A172 (cell line): ENCODE results near the gene SLC41A2. TPM values are rescaled to one million over a fixed set of nuclear protein-coding genes. Genes with fewer than 3 reads are reported as not detected.
"Not testable (repeated sequence)": the region's sequence is repeated elsewhere in the genome, so short reads cannot be mapped to it uniquely, and the experiment has no call there.

ENCODE experiments used
- DNase-seq: peaks from one replicate; pipeline ENCODE4 v3.0.0-alpha.2; 2015; ENCODE audit warnings: low spot score
- total RNA-seq: library from RNA; depleted of rRNA; stranded (reverse); fragments of >200 nt; shearing (Covaris generic); gene quantifications from 2 replicates; pipeline ENCODE4 v1.2.3, GENCODE V29; 2014

The SLC41A2 gene
- total RNA-seq, 1 experiment from 2014 or later, result 34.7 TPM

DNA sequence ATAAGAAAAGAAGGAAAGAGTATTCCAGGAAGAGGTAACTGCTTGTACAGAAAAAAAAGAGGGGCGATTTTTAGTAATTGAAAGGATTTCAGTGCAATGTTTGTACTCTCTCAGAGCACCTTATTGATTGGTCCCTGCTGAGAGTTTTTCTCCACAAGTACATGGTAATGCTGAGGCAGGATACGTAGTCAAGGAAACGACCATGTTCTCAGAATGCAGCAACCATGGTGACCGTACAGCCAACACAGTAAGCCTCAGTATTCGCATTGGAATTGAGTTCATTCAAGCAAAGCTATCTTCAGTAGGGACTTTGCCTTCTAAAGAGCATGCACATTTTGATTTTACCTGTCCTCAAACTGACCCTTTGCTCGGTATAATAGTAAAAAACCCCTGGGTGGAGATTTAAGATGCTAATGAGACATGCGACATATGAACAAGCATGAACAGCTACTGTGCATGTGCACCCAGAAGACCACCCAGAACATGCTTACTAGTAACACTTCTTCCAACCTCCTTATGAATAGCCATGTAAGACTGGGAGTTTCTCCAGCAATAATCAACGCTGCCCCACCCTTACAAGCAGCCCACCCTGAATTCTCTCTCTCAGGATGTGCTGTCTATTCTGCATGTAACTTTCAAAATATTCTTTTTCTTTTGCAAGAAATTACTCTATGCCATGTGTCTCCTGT is 6.2 kb upstream of the SLC41A2 start:
- DNase-seq, result no peak

DNA sequence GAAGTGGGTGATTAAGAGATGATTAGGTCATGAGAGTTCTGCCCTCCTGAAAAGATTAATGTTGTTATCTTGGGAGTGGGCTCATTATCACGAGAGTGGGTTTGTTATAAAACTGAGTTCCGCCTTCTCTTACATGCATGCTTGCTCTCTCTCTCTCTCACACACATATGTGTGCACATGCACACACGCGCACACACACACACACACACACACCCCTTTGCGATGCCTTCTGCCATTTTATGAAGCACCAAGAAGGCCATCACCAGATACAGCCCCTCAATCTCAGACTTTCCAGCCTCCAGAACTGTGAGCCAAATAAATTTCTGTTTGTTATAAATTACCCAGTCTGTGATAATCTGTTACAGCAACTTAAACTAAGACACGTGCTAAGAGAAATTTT is 5.7 kb upstream of the SLC41A2 start:
- DNase-seq, result no peak

DNA sequence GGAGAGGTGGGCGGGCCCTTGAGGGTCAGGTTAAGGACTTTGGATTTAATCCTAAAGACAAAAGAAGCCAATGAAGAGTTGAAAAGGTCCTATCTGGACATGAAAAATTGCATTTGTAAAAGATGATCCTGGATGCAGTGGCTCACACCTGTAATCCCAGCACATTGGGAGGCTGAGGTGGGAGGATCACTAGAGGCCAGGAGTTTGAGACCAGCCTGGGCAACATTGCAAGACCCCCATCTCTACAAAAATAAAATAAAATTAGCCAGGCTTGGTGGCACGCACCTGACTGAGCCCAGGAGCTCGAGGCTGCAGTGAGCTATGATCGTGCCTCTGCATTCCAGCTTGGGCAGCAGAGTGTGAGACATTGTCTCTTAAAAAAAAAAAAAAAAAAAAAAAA is 2.4 kb upstream of the SLC41A2 start:
- DNase-seq, result no peak

DNA sequence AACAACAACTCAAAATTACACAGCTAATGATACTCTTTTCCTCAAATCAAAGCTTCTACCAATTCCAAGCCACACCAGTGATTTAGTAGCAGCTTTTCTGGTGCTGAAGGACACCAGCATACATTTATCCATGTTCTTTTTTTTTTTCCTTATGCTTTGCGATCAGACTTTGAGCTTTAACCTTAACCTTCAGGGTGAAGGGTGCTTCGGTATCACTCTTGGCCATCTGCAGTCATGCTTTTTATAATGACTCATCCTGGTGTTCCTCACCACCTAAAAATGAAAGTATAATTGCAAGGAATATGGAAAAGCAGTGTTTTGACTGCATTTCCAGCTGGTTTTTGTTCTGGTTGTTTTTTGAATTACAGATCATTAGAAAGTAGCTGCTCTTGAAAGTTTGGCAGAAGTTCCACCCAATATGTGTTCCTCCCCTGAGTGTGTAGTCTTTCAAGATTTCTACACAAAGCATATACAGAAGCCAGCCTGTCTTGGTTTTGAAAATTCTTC is 1.3 kb upstream of the SLC41A2 start:
- DNase-seq, result peak; percentile 22

DNA sequence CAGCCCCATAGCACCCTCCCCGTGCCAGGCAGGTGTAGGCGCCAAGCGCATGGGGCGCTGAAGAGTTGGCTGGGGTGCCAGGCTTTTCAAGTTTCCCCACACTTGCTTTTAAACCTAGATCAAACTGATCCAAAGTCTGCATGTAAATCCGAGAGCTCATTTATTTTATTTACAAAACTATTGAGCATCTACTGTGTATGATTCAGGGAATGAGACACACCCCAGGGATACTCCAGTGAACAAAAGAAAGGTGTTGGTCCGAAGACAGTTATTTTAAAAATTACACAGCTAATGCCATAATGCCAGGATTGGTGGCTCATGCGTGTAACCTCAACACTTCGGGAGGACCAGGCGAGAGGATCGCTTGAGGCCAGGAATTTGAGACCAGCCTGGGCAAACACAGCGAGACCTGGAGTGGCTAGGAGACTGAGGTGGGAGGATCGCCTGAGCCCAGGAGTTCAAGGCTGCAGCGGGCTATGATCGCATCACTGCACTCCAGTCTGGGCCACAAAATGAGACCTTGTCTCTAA is 780 bp upstream of the SLC41A2 start:
- DNase-seq, result peak; percentile 3

DNA sequence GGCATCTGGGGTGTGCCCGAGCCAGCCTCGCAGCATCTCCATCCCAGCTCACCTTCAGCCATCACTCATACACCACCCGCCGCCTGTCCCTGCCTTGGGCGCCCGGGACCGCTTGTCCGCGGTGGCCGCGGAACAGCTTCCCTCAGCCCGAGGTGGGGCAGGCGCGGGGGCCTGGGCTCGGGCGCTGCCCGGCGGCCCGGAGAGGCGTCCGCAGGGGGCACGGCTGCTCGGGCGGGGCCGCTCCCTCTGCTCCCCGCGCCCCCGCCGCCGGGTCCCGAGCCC is 430 bp downstream of the SLC41A2 start:
- DNase-seq, result no peak

DNA sequence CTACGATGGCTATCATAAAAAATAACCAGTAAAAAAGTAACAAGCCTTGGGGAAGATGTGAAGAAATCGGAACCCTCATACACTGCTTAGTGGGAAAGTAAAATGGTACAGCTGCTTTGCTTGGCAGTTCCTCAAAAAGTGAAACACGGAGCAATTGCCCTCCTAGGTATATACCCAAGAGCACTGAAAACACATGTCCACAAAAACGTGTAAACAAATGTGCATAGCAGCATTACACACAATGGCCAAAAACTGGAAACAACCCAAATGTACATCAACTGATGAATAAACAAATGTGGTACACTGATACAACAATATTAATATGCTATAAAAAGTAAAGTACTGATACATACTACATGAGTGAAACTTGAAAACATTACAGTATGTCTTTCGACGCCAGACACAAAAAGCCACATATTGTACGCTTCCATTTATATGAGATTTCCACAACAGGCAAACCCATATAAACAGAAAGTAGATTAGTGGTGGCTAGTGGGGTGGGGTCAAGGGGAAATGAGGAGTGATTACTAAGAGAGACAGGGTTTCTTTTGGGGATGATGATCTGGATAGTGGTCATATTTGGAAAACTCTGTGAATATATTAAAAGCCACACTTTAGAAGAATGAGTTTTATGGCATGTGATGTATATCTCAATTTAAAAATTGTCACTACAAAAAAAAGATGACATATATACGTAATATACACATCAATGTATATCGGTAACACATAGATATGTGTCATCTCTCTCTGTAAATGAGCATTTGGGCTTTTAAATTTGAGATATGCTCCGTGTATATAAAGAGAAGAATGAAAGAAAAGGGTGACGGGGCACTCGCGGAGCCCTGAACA is 996 bp downstream of the SLC41A2 start:
- no peak for DNase-seq

DNA sequence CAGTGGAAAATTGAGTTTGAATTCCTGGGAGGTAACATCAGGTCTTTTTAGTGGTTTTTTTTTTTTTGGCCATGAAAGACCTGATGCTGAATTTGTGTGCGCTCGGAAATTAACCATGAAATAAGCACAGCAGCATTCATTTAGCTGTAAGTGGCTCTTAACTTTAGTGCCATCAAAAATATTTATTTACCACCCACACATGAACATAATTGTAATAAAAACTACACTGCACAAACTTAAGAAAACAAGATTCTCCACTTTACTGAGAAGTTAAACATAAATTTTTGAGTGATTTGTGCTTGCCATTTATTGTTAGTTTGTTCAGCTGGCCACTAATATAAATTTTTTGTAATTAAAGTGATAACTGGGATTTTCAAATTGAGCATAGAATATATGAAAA is 2.4 kb downstream of the SLC41A2 start:
- DNase-seq, result no peak

DNA sequence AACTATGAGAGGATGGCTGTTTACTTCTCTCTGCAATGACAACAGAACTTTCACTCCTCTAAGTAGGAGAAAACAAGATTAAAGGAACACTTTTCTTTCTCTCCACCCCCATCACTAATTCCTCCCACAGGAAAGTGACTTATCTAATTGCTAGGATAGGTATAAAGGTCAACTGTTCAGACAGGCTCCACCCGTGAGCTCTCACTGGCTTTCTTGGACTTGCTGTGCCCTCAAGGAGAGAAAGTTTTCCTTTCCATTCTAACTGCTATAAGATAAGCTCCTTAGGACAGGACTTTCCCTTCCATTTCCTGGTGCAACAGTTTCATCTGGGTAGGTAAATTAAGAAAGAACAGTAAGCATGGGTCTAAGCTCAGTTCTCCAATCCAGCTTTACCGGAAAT is 4.8 kb downstream of the SLC41A2 start:
- DNase-seq, result no peak

DNA sequence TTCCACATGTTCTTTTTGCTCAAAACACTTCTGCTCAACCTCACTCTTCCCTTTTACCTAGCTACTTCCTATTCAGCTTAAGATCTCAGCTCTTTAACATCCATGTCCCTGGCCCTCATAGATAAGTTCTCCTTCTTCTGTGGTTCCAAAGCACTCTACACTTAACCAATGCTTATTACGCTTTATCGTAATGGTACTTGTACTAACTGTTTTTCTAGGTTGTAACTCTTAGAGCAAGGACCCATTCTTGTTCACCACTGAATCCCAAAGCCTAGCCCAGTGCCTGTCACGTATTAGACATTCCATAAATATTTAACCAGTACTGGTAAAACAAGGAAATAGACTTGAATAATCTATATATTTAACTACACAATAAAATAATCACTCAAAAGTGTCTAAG is 5.3 kb downstream of the SLC41A2 start:
- no peak for DNase-seq

DNA sequence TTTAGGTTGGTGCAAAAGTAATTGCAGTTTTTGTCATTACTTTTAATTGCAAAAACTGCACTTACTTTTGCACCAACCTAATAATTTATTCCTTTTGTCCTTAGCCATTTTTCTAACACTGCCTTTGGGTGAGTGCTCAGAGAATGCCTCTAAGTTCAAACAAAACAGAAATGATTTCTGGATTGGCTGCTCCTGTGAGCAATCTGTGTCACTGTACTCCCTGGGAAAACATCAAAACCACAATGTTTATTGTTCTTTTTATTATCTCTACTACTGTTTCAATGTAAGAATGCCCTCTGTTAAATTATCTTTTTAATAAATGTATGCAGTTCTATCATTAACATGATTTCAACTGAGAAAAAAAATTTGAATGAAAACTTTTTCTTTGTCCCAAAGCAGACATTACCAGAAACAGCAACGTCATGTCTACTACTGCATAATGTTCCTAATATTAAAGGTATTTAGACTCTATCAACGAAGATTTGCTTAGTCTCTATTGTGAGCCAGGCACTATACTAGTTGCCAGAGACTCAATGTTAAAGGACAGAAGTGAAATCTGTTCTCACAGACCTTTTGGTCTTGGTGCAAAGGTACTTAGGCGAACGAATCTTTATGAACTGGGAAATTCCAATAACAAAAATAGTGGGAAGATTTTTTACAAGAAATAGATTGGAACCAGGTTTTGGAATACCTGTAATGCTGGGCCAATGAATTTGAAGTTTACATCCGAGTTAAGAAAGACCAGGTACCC is 6.2 kb downstream of the SLC41A2 start:
- no peak for DNase-seq

DNA sequence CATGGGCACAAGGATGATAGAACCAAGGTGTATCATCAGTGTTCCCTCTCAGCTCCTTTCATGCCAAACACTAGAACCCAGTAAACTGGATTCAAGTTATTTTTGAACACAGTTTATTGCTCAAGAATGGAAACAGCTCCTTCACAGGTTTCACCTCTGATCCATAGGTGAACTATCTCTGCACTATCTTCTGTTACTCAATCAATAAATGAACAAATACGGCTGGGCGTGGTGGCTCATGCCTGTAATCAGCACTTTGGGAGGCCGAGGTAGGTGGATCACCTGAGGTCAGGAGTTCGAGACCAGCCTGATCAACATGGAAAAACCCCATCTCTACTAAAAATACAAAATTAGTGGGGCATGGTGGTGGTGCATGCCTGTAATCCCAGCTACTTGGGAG is 9.4 kb downstream of the SLC41A2 start:
- DNase-seq, result not testable (repeated sequence)

DNA sequence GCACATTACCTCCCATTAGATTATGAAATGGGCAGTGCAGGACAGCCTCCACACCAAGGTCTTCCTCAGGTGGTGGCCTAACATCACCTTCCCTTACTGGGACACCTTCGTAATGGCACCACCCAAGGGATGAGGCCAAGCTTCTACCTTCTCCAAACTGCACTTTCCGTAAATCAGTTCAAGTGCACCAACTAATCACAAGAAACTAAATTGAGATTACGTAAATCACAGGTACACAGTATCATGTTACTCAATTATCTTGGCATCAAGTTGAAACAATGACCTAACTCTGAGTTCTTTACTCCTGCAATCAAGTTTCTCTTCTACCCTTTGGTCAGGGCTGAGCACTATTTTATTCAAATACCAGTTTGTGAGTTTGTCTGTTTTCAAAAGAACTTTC is 13.8 kb downstream of the SLC41A2 start:
- DNase-seq, result no peak

DNA sequence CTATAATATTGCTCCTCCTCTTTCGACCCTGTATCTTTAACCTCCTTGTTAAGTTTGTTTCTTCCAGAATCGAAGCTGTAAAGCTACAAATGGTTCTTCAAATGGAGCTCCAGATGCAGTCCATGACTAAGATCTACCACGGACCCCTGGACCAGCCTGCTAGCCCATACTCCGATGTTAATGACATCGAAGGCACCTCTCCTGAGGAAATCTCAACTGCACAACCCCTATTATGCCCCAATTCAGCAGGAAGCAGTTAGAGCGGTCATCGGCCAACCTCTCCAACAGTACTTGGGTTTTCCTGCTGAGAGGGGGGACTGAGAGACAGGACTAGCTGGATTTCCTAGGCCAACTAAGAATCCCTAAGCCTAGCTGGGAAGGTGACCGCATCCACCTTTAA is 14.7 kb downstream of the SLC41A2 start:
- not testable (repeated sequence) for DNase-seq

DNA sequence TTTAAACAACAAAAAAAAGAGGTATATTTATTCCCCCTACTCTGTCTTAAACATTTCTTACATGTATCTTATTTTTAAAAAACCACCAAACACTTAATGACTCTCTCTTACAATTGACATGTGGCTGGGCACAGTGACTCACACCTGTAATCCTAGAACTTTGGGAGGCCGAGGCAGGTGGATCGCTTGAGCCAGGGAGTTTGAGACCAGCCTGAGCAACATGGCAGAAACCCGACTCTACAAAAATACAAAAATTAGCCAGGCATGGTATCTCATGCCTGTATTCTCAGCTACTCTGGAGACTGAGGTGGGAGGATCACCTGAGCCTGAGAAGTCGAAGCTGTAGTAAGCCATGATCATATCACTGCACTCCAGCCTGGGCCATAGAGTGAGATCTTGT is 16.0 kb downstream of the SLC41A2 start:
- DNase-seq, result no peak

DNA sequence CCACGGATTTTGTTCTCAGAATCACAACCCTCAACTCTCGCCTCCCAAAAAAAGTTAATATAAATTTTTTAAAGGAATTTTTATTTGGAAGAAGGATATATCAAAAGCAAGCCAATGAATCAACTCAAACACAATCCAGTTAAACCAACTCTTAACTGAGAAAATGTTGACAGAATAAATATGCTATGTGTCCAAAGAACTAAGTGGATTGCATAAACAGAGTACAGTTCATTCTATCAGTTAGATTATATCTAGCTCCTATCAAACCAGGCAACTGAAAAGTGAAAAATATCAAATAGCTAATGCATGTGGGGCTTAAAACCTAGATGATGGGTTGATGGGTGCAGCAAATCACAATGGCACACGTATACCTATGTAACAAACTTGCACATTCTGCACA is 16.6 kb downstream of the SLC41A2 start:
- no peak for DNase-seq

DNA sequence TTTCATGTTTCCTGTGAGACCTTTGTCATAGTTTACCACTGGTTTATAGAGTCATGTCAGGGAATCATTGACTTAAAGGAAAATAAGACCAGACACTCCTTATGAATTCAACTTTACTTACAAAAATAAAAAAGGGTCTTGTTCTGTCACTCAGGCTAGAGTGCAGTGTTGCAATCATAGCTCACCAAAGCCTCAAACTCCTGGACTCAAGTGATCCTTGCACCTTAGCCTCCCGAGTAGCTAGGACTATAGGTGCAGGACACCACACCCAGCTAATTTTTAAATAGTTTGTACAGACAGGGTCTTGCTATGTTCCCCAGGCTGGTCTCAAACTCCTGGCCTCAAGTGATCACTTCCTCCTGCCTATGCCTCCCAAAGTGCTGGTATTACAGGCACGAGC is 19.0 kb downstream of the SLC41A2 start:
- no peak for DNase-seq

DNA sequence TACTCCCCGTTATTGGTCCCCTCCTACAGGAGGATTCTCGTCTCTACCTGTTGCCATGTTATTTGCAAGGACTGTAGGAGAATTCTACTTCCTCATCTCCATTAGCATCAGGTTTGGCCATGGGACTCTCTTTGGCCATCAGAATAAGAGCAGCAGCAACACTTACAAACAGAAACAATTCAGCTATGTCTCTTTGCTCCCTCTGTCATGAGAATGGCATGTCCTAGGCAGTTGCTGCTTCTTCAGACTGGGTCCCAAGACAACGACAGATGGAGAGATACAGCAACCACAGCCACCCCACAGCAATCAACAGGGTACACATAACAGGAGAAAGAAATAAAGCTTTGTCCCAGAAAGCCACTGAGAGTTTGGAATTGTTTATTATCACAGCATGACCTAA is 19.7 kb downstream of the SLC41A2 start:
- no peak for DNase-seq

DNA sequence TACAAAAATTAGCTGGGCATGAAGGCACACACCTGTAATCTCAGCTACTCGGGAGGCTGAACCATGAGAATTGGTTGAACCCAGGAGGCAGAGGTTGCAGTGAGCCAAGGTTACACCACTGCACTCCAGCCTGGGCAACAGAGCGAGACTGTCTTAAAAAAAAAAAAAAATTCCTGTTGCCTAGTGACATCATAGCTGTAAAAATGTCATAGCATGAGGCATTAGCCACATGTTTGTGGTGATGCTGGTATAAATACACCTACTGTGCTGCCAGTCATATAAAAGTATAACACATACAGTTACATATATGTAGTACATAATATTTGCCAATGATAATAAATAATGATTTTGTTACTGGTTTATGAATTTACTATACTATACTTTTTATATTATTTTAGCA is 22.2 kb downstream of the SLC41A2 start:
- DNase-seq, result no peak

DNA sequence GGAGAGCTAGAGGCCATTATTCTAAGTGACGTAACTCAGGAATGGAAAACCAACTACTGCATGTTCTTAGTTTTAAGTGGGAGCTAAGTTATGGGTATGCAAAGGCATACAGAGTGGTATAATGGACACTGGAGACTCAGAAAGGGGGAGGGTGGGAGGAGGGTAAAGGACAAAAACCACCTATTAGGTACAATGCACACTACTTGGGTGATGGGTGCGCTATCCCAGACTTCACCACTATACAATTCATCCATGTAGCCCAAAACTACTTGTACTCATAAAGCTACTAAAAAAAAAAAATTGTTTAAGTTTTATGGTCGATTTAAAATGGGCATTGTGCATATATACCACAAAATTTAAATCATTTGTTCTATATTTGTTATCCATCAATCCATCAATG is 24.3 kb downstream of the SLC41A2 start:
- no peak for DNase-seq

DNA sequence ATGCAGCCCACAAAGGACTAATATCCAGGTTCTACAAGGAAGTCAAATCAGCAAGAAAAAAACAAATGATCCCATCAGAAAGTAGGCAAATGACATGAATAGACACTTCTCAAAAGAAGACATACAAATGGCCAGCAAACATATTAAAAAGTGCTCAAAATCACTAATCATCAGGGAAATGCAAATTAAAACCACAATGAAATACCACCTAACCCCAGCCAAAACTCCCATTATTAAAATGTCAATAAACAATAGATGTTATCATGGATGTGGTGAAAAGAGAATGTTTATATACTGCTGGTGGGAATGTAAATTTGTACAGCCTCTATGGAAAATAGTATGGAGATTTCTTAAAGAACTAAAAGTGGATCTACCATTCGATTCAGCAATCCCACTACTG is 25.0 kb downstream of the SLC41A2 start:
- no peak for DNase-seq
